H1 (cell line): ENCODE data around the gene BABAM2. TPM values are rescaled to one million over a fixed set of nuclear protein-coding genes. Genes with fewer than 3 reads are reported as not detected.

Experiments
- BCL11A ChIP-seq, 2 experiments: IDR thresholded peaks; one replicate each; pipeline ENCODE4 v1.6.1; 2011; ENCODE audit warnings: low read depth in 2 of 2, low read length in 2 of 2, mild to moderate bottlenecking in 2 of 2
- SIRT6 ChIP-seq: IDR thresholded peaks from one replicate; pipeline ENCODE4 v1.7.1; 2012; ENCODE audit warnings: low read length, inconsistent platforms
- SP2 ChIP-seq: IDR thresholded peaks from 2 replicates; pipeline ENCODE4 v1.6.1; 2012; ENCODE audit warnings: mild to moderate bottlenecking, low read length, inconsistent platforms
- SP4 ChIP-seq: IDR thresholded peaks from 2 replicates; pipeline ENCODE4 v1.6.1; 2012; ENCODE audit warnings: low read length, inconsistent platforms
- polyA plus RNA-seq, 7 experiments: library from polyadenylated mRNA; depleted of rRNA in 3 of 7; stranded (reverse) in 5 of 7; unstranded in 2 of 7; fragments of >200 nt in 5 of 7; fragments of 200-250 nt in 2 of 7; gene quantifications; 1 replicate in 5 of 7; 2 replicates in 1 of 7; 4 replicates in 1 of 7; pipeline versions ENCODE4 v1.2.1 to v1.2.3, GENCODE V29; 2011 to 2013; ENCODE audit warnings: missing spikeins in 2 of 7, mixed read lengths in 2 of 7
- total RNA-seq: library from RNA; stranded (reverse); fragmentation: NEBNext Ultra II Directional; extraction: Animal tissue kit (Norgen Biotek cat#: 25700); gene quantifications from 2 replicates; pipeline ENCODE4 v1.2.1, GENCODE V29; 2021

Gene BABAM2
- total and polyA plus RNA-seq, 2 of the 8 experiments (the other 6 are each of a cell fraction or from before 2014, with no cell fraction given), result 15.8 to 20.9 TPM

- no peak for TF ChIP-seq BCL11A (IDR thresholded peaks at IDR 0.05; ENCODE audit: low read depth in 2 of 2, low read length in 2 of 2)
- no peak for TF ChIP-seq SP2
- TF ChIP-seq SP4, result no peak
- TF ChIP-seq SIRT6, result no peak
Measured at GRCh38 chr2:28366149-28366495, 475.6 kb downstream of the BABAM2 start (continued).
